Stimulated activated memory B cell treated with anti-CD40 and anti-IgM and Interleukin-4, amounts not matched to agents 10 μg/mL and 1 μg/mL and 100 μg/mL, for 72 hours (primary cell): ENCODE results near the gene ARID1B.
A peak's percentile ranks its signal among the peaks of the same experiment; 100 is the strongest.

Experiments
- ATAC-seq: fragments of 150-1000 bp; cut with Tn5 transposase; 2 replicates; pipeline ENCODE4 v1.10.0; 2021
- H3K27ac Mint-ChIP-seq: one replicate; pipeline ENCODE4 v1.8.0; 2022; ENCODE audit warnings: mild to moderate bottlenecking, mixed read lengths
- H3K27me3 Mint-ChIP-seq: one replicate; pipeline ENCODE4 v1.8.0; 2022; ENCODE audit warnings: mixed read lengths
- H3K36me3 Mint-ChIP-seq: one replicate; pipeline ENCODE4 v1.8.0; 2022; ENCODE audit warnings: mixed read lengths
- H3K4me1 Mint-ChIP-seq: one replicate; pipeline ENCODE4 v1.8.0; 2022; ENCODE audit warnings: mixed read lengths
- H3K4me3 Mint-ChIP-seq: one replicate; pipeline ENCODE4 v1.8.0; 2022; ENCODE audit warnings: mild to moderate bottlenecking, moderate library complexity, mixed read lengths
- H3K9me3 Mint-ChIP-seq: one replicate; pipeline ENCODE4 v1.8.0; 2022; ENCODE audit warnings: mixed read lengths

The ARID1B gene

DNA sequence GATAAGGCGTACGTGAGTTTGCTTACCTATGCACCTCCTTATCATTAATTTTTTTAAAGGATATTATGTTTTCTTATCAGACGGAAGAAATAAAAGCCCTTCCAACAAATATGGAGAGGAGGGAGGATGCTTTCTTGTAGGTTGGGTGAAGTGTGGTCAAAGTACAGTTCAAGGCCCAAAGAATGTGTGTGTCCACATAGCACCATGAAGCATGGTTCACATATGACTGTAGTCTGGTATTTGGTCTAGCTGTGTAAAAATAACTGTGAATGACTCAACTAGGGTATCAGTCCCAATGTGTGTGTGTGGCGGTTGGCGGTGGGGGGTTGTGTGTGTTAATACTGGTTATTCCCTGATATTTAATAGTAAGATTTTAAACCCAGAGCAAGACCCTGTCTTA is 333.4 kb downstream of the ARID1B start:
- peak overlapping the region; percentile 12 for H3K27ac Mint-ChIP-seq
- H3K9me3 Mint-ChIP-seq, result no peaks in the 10 kb centered on the region
- no peak overlapping the region for H3K4me3 Mint-ChIP-seq
- H3K4me1 Mint-ChIP-seq, result peaks cover 18% of the 10 kb centered on the region
- no peaks in the 10 kb centered on the region for H3K27me3 Mint-ChIP-seq
- no peak for ATAC-seq
- H3K36me3 Mint-ChIP-seq, result peaks cover 30% of the 10 kb centered on the region

DNA sequence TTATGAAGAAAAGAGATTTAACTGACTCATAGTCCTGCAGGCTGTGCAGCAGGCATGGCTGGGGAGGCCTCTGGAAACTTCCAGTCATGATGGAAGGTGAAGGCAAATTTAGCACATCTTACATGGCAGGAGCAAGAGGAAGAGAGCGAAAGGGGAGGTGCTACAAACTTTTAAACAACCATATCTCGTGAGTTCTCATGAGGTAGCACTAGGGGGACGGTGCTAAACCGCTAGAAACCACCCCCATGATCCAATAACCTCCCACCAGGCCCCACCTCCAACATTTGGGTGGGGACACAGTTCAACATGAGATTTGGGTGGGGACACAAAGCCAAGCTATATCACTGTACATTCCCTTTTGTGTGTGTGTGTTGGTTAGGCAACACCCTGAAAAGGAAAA is 336.2 kb downstream of the ARID1B start:
- no peaks in the 10 kb centered on the region for H3K9me3 Mint-ChIP-seq
- H3K27me3 Mint-ChIP-seq, result no peaks in the 10 kb centered on the region
- H3K36me3 Mint-ChIP-seq, result peaks cover 32% of the 10 kb centered on the region
- no peak for ATAC-seq
- H3K4me1 Mint-ChIP-seq, result no peaks in the 10 kb centered on the region
- no peak overlapping the region for H3K27ac Mint-ChIP-seq
- no peak overlapping the region for H3K4me3 Mint-ChIP-seq

DNA sequence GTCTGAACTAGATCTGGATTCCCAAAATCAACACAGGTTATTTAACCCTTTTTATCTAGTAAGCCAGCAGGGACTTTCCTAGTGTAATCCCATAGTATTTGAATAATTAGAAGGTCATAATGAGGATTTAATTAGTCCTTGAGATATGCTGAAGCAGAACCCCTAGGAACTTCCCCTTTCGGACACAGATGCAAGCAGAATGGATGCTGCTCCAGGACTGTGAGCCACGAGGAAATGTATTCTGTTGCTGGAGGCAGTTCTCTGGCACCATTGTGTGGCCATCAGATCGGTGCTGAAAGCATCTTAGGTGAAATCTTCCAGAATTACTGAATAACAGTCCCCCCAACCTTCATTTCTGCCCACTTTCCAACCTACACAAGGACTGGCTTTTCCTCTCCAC is 339.2 kb downstream of the ARID1B start:
- Mint-ChIP-seq H3K27me3 (no peaks in the 10 kb centered on the region), H3K9me3 (no peaks in the 10 kb centered on the region), H3K36me3 (peaks cover 48% of the 10 kb centered on the region), H3K4me3 (no peak overlapping the region), H3K4me1 (peaks cover 18% of the 10 kb centered on the region), H3K27ac (no peak overlapping the region)
- ATAC-seq, result no peak

DNA sequence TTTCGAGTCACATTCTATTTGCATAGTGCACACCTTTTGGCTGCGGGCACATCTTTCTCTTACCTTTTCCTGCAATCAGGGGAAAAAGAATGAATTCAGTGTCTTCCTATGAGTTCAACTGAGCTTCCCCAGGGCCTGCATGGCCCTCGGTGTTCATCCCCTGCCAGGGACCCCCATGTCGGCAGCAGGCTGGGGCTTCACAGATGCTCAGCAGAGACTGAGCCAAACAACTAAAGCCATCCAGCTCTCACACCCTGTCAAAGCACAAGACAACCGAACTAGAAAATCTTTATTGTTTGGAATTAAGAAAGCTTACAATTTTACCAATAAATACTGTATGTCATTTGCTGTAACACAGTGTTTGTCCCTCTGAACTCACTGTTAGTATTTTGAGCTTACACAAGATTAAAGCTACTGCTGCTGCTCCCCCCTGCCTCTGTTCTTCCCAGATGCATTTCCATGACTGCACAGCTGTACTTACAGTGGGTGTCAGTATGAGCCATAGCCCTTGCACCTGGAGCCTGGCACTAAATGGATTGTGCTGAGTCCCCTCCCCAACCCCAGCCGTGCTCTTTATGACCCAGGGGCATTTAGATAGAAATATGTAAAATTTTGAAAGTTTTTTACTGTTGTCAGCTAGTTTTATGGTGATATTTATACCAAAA is 340.4 kb downstream of the ARID1B start:
- ATAC-seq, result no peak
- Mint-ChIP-seq H3K36me3 (peaks cover 42% of the 10 kb centered on the region), H3K4me1 (peaks cover 18% of the 10 kb centered on the region), H3K27ac (no peak overlapping the region), H3K4me3 (no peak overlapping the region), H3K9me3 (no peaks in the 10 kb centered on the region), H3K27me3 (no peaks in the 10 kb centered on the region)

DNA sequence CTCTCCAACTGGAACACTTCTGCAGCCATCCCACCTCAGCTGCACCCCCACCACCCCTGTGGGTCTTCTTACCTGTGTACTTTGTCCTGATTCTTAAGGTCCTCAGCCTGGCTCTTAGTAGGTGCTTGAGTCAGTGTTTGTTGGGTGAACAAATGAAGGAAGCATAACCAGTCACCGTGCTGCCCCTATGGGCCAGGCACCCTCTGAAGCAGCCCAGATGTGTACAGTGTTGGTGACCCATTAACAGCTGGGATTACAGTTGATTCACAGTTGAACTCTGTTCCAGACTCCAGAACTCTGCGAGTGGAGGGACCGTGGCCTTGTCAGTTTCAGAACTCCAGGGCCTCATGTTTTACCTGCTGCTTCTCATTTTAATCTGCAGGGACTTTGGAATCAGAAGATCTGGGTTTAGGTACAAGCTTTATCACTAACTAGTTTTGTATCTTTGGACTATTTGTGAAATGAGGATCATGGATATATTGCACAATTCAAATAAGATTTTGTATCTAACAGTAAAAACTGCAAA is 342.4 kb downstream of the ARID1B start:
- Mint-ChIP-seq H3K4me1 (peaks cover 18% of the 10 kb centered on the region), H3K9me3 (no peaks in the 10 kb centered on the region), H3K27ac (peak overlapping the region; percentile 17), H3K4me3 (no peak overlapping the region), H3K27me3 (no peaks in the 10 kb centered on the region), H3K36me3 (peaks cover 35% of the 10 kb centered on the region)
- no peak for ATAC-seq

DNA sequence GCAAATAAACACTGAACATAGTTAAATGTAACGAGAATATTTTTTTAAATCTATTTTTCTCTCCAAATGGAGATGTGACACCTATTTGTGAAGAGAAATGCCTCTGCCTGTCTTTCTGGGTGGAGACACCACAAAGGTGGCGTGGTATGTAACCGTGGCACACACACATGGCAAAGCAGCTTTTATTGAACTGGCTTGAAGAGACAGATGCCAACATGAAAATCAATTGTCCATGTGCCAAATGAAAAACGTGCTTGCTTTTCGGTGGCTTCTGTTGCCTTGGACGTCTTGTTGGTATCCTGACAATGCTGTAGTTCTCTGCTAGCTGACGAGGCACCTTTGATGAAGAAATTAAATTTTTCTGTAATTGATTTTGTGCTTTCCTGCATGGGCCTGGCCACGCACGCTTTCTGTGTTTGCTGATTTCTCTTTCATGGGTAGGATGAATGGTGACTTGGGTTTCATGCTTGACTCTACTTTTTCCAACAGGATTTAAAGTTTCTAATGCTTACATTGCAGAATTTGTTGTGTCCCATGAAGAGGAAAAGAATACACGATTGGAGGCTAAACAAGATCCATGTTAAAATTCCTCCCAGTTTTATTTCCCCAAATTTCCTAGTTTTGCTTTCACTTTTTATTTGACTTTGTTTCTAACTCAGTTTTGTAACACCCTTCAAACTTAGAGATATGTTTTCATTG is 343.5 kb downstream of the ARID1B start:
- Mint-ChIP-seq H3K9me3 (no peaks in the 10 kb centered on the region), H3K36me3 (peaks cover 29% of the 10 kb centered on the region), H3K4me3 (no peak overlapping the region), H3K4me1 (peaks cover 18% of the 10 kb centered on the region), H3K27me3 (no peaks in the 10 kb centered on the region), H3K27ac (no peak overlapping the region)
- no peak for ATAC-seq

DNA sequence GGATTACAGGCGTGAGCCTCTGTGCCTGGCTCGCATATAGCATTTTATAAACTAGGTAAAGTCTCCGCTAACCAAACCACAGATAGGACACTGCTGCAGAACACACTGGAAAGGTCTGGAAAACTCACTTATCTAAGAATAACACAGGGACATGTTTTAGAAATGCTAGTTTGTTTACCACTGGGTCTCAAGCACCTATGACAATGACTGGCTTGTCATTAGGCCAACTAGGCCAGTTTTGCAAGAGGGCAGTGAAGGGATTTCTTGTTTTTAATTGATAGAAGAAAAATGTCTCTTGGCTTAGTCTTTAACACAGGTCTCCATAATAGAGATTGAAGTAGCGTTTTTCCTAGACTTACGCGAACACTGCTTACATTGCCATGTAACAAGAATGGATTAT is 344.7 kb downstream of the ARID1B start:
- no peak overlapping the region for H3K27ac Mint-ChIP-seq
- H3K4me1 Mint-ChIP-seq, result peaks cover 18% of the 10 kb centered on the region
- no peaks in the 10 kb centered on the region for H3K9me3 Mint-ChIP-seq

DNA sequence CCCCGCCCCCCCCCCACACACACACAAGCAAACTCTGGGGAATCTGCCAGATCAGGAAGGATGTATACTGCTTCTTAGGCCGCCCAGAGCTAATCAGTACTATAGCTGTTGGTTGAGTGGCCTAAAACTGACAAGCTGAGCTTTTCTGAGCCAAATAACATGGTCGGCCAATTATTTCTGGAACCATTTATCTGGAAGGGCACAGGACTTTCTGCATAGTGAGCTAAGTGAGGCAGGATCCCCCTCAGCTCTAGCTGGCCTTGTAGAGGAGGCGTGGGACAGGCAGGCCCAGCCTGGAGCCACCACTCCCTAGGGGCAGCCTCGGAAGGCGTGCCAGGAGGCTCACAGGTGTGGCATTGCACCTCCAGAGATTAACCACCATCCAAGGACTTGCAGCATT is 346.1 kb downstream of the ARID1B start:
- Mint-ChIP-seq H3K27ac (no peak overlapping the region), H3K36me3 (peaks cover 26% of the 10 kb centered on the region), H3K9me3 (no peaks in the 10 kb centered on the region), H3K4me1 (peaks cover 21% of the 10 kb centered on the region), H3K27me3 (no peaks in the 10 kb centered on the region), H3K4me3 (no peak overlapping the region)
- ATAC-seq, result no peak

More for the DNA sequence above, 344.7 kb downstream of the ARID1B start:
- no peak overlapping the region for H3K4me3 Mint-ChIP-seq
- no peaks in the 10 kb centered on the region for H3K27me3 Mint-ChIP-seq
- peaks cover 29% of the 10 kb centered on the region for H3K36me3 Mint-ChIP-seq
- ATAC-seq, result no peak

DNA sequence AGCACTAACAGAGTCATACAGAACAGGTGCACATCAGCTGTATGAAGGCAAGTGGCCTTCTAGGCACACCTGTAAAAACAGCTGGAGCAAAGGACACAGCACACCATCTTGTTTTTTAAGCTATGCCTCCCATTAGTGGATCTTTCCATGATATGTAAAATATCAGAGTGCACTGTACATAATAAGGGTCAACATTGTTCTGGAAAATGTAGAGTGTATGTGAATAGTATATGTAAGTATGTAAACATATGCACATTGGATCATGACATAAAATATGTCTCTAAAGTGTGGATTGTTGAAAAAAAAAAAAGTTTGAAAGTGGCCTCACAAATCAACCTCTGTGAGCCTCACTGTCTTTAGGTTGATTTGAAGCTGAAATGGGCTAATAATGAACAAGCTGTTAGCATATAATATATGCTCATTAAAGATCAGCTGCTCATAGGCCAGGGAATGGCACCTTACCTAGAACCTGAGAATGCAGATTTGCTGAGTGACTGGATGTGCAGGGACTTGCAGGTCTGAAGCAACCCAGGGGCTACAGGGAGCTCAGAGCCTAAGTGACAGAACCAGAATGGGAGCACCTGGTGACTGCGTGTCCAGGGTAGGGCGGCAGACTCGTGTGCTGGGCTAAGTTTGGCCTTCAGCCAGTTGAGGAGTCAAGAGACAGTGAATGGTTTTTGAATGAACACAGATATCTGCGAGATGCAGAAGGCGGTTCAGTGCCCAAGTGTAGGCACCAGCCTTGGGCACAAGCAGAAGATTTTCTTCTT is 347.5 kb downstream of the ARID1B start:
- Mint-ChIP-seq H3K9me3 (no peaks in the 10 kb centered on the region), H3K4me1 (peaks cover 26% of the 10 kb centered on the region), H3K27ac (no peak overlapping the region), H3K27me3 (no peaks in the 10 kb centered on the region), H3K36me3 (peaks cover 26% of the 10 kb centered on the region), H3K4me3 (no peak overlapping the region)
- no peak for ATAC-seq

DNA sequence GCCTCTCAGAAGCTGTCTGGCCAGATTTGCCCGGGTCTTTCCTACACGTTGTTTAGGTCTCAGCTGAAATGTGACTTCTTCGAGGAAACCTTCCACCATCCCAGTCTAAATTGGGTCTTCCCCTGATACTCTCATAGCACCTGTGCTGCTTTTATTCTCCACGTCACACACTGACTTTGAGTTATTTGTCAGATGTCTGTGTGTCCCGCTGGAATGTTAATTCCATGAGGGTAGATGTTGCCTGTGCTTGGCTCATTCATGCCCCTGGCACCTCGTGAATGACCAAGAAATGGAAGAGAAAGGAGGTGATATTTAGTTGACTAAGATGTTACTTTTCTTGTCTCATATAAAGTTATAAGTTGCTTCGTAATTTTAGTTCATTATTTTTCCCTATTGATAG is 348.4 kb downstream of the ARID1B start:
- H3K4me3 Mint-ChIP-seq, result no peak overlapping the region
- H3K27ac Mint-ChIP-seq, result no peak overlapping the region
- H3K9me3 Mint-ChIP-seq, result no peaks in the 10 kb centered on the region
- no peak for ATAC-seq
- no peaks in the 10 kb centered on the region for H3K27me3 Mint-ChIP-seq
- peaks cover 21% of the 10 kb centered on the region for H3K4me1 Mint-ChIP-seq
- H3K36me3 Mint-ChIP-seq, result peaks cover 22% of the 10 kb centered on the region

DNA sequence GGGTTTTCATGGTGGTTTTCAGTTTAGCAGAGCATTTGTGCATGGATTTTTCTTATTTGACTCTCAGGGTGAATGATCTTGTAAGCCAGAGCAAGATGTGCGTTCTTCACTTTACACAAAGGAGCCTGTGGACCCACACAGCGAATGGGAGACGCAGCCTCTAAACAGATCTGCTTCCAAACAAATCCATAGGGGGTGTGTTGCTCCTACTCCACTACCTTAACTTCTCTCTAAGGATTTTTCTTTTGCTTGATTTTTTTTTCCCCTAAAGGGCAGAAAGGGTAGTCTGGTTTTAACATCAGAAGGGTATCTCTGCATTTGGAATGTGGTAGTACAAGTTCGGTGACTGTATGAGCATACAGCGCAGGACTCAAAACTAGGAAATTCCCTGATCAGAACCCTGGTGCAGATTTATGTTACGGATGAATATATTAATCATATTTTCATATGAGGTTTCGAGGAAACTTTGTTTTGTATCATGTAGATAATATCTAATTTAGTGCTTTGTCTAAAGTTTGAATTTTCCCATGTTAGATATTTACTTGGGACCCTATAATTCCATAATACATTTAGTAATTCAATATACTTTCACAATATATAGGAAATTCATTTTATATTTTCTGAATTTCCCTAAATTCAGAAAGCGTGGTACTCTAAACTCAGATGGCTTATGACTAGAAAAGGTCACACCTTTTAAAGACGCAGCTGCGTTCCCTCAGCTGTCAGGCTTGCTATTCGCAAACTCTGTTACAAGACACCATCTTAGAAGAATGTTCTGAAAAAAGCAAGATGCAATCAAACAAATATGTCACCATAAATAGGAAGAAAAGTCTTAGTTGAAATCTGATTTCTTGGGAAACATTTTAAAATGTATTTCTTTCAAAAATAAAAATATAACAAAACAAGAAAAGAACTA is 349.3 kb downstream of the ARID1B start:
- Mint-ChIP-seq H3K36me3 (peaks cover 23% of the 10 kb centered on the region), H3K9me3 (no peaks in the 10 kb centered on the region), H3K4me1 (peaks cover 17% of the 10 kb centered on the region), H3K27me3 (no peaks in the 10 kb centered on the region), H3K4me3 (no peak overlapping the region), H3K27ac (no peak overlapping the region)
- no peak for ATAC-seq

DNA sequence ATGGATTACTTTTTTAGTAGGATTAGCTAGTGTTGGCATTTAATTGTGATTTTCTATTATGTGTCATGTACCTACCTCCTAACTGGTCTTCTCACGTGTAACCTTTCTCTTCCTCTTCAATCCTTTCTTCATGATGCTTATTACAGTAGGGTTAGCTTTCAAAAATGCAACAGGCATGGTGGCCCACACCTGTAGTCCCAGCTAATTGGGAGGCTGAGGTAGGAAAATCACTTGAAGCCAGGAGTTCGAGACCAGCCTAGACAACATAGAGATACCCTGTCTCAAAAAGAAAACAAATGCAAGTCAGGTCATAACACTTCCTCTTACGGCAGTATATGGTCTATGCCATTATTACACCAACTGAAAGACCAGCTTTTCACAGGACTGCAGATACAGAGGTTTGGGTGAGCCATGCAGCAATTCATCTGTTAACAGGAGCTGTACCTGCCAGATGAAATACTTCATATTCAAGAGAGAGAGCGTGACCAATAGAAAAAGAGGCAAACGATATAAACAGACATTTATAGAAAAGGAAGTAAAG is 351.1 kb downstream of the ARID1B start:
- Mint-ChIP-seq H3K27me3 (no peaks in the 10 kb centered on the region), H3K27ac (peak overlapping the region; percentile 58), H3K4me3 (no peak overlapping the region), H3K9me3 (no peaks in the 10 kb centered on the region), H3K36me3 (peaks cover 30% of the 10 kb centered on the region), H3K4me1 (peaks cover 17% of the 10 kb centered on the region)
- ATAC-seq, result no peak

DNA sequence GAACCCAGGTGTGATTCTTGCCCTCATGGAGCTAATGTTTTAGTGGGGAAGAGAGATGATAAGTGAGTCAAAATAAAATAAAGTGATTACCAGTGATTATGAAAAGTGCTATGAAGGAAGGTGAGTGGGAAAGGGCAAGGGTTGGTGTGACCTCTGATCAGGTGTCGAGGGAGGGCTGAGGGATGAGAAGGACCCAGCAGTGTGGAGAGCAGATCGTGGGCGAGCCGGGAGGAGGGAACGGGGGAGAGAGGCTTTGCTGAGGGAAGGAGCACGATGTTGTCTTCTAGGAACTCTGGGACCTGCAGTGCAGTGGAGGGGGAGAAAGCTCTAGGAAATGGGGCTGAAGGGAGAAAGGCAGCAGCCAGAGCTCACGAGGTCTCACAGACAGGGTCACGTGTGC is 354.1 kb downstream of the ARID1B start:
- H3K4me3 Mint-ChIP-seq, result no peak overlapping the region
- no peaks in the 10 kb centered on the region for H3K9me3 Mint-ChIP-seq
- no peaks in the 10 kb centered on the region for H3K27me3 Mint-ChIP-seq
- no peak overlapping the region for H3K27ac Mint-ChIP-seq
- H3K36me3 Mint-ChIP-seq, result peaks cover 39% of the 10 kb centered on the region
- H3K4me1 Mint-ChIP-seq, result peaks cover 17% of the 10 kb centered on the region
- no peak for ATAC-seq

DNA sequence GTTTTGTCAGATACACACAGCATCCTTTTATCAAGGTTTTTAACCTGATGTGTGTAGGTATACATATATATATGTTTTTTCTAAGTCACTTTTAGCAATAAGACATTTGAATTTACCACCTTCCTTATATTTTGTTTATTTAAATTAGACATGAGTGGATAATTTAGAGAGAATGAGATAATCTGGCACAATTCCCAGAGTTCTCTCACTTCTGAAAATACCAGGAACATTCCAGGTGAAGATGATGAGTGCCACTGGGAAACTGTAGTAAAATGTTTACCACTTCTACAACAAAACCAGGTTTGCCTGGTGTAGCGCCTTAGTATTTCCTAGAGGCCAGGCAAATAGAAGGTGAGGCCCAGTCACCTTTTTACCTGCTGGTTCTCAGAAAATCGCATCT is 356.7 kb downstream of the ARID1B start:
- peaks cover 34% of the 10 kb centered on the region for H3K36me3 Mint-ChIP-seq
- no peak overlapping the region for H3K4me3 Mint-ChIP-seq
- no peaks in the 10 kb centered on the region for H3K9me3 Mint-ChIP-seq
- no peak for ATAC-seq
- H3K27ac Mint-ChIP-seq, result no peak overlapping the region
- no peaks in the 10 kb centered on the region for H3K27me3 Mint-ChIP-seq
- peaks cover 10% of the 10 kb centered on the region for H3K4me1 Mint-ChIP-seq
